PC-3 (cell line): ENCODE measurements around the gene RAB6B.

Experiments used
- CTCF ChIP-seq: fragments of 300-600 bp; sonication (generic); conservative IDR thresholded peaks from 2 replicates; pipeline ENCODE4 v1.5.1; 2017; ENCODE audit warnings: antibody characterized with exemption, low read depth, mild to moderate bottlenecking, low read length
- EZH2 ChIP-seq: fragments of 300-600 bp; sonication (generic); IDR thresholded peaks from one replicate; pipeline ENCODE4 v1.6.1; 2017; ENCODE audit warnings: antibody characterized with exemption, mild to moderate bottlenecking, low read length; ENCODE audit not compliant: unreplicated experiment
- EZH2phosphoT487 ChIP-seq: fragments of 300-600 bp; sonication (generic); IDR thresholded peaks from 2 replicates; pipeline ENCODE4 v1.6.1; 2018; ENCODE audit warnings: mild to moderate bottlenecking, antibody characterized with exemption, low read length, borderline replicate concordance

DNA sequence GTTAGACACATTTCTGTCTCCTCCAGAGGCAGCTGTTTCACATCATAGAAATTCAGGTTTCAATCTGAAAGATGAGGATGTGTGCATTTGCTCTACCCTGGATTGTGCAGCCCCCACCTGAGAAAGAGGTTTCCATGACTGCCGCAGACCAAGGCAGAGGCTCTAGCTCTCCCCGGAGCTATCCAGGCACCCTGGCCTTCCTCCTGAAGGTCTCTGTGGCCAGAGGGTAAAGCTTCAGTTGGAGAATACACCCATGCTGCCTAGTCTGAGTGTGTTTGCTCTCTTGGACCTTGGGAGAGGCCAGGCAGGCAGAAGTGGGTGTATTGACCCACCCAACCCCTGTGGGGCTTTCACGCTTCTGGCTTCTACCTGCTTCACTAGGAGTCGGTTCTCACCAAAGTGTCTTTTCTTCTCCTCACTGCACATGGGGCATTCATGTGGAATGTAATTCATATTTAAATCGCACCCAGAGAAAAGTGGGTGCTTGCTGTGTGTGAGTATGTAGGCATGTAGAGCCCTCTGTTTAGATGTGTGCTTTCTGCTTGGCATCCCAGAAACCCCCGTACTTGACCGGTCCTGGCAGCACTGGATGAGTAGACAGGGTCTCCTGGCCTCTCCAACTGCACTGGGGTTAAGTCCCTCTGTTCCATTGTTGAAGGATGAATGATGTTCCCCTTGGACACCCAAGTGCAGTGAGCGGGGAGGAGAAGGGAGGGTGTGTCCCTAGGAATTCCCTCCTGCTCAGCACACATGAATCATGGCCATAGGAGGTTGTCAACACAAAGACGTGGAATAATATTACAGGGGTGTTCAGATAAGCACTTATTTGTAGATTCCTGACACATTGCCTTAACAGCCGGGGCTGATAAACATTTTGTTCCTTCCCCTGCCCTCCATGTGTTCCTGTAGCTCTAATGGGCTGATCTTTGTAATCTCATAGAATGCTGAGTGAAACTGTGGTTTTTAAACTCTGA is 20.3 kb upstream of the RAB6B start:
- no peak for TF ChIP-seq CTCF
- TF ChIP-seq EZH2, result no peak
- no peak for TF ChIP-seq EZH2phosphoT487
